Umbilical cord (tissue), 2 donors: ENCODE data around the gene COMMD1. TPM values are rescaled to one million over a fixed set of nuclear protein-coding genes. Genes with fewer than 3 reads are reported as not detected.
"Not testable (repeated sequence)": the region's sequence is repeated elsewhere in the genome, so short reads cannot be mapped to it uniquely, and the experiment has no call there.

Source experiments
- DNase-seq: peaks from one replicate; pipeline ENCODE4 v3.0.0-alpha.2; 2015; ENCODE audit warnings: low spot score
- total RNA-seq: library from RNA; depleted of rRNA; stranded (reverse); fragments of >200 nt; gene quantifications from one replicate; pipeline ENCODE4 v1.2.3, GENCODE V29; 2014; ENCODE audit warnings: low replicate concordance; ENCODE audit not compliant: insufficient read depth

Gene COMMD1
- total RNA-seq, 1 donor from 2014 or later = 47.2 TPM

- DNase-seq = no peak
Measured at GRCh38 chr2:61962095-61962984, 56.9 kb downstream of the COMMD1 start.

- DNase-seq = no peak
Measured at GRCh38 chr2:61966087-61966727, 60.7 kb downstream of the COMMD1 start.

- DNase-seq = no peak
Measured at GRCh38 chr2:61967262-61967661, 61.8 kb downstream of the COMMD1 start.

GRCh38 chr2:61969376-61969775, 63.9 kb downstream of the COMMD1 start:
- no peak for DNase-seq

- peak; percentile 39 for DNase-seq
Measured at GRCh38 chr2:61970807-61971556, 65.5 kb downstream of the COMMD1 start.

GRCh38 chr2:61978522-61978921, 73.0 kb downstream of the COMMD1 start:
- DNase-seq = peak; percentile 47

- DNase-seq = no peak
Measured at GRCh38 chr2:61980758-61981157, 75.3 kb downstream of the COMMD1 start.

GRCh38 chr2:61984682-61985081, 79.2 kb downstream of the COMMD1 start:
- no peak for DNase-seq

- DNase-seq = no peak
Measured at GRCh38 chr2:61988462-61989366, 83.2 kb downstream of the COMMD1 start.

GRCh38 chr2:61993422-61994024, 88.0 kb downstream of the COMMD1 start:
- DNase-seq = peak; percentile 59

- no peak for DNase-seq
Measured at GRCh38 chr2:61994531-61994930, 89.1 kb downstream of the COMMD1 start.

- DNase-seq = no peak
Measured at GRCh38 chr2:61995065-61995464, 89.6 kb downstream of the COMMD1 start.

- DNase-seq = no peak
Measured at GRCh38 chr2:61995515-61995914, 90.0 kb downstream of the COMMD1 start.

- no peak for DNase-seq
Measured at GRCh38 chr2:61998426-61998825, 93.0 kb downstream of the COMMD1 start.

- DNase-seq = no peak
Measured at GRCh38 chr2:62000538-62000937, 95.1 kb downstream of the COMMD1 start.

- no peak for DNase-seq
Measured at GRCh38 chr2:62001431-62001830, 96.0 kb downstream of the COMMD1 start.

- not testable (repeated sequence) for DNase-seq
Measured at GRCh38 chr2:62004428-62004827, 99.0 kb downstream of the COMMD1 start.

GRCh38 chr2:62007555-62007954, 102.1 kb downstream of the COMMD1 start:
- DNase-seq = no peak

- no peak for DNase-seq
Measured at GRCh38 chr2:62010632-62011256, 105.3 kb downstream of the COMMD1 start.

- no peak for DNase-seq
Measured at GRCh38 chr2:62013641-62014040, 108.2 kb downstream of the COMMD1 start.
